Fibroblast of lung (primary cell): Measurements from ENCODE around the gene DDX31.

ENCODE experiments used
- EZH2 ChIP-seq: IDR thresholded peaks from 2 replicates; pipeline ENCODE4 v1.5.1; 2012; ENCODE audit warnings: low read length, control low read depth, mild to moderate bottlenecking; ENCODE audit errors: missing control alignments
- TF ChIP-seq, protein P1 (sequence below), 2 donors: IDR thresholded peaks in 1 of 2; conservative IDR thresholded peaks in 1 of 2; 1 replicate in 1 of 2; 2 replicates in 1 of 2; pipeline ENCODE4 v1.5.1; 2011 to 2012; ENCODE audit warnings: low read length in 2 of 2, control low read depth in 1 of 2, inconsistent platforms in 1 of 2, low read depth in 1 of 2, mild to moderate bottlenecking in 1 of 2

DNA sequence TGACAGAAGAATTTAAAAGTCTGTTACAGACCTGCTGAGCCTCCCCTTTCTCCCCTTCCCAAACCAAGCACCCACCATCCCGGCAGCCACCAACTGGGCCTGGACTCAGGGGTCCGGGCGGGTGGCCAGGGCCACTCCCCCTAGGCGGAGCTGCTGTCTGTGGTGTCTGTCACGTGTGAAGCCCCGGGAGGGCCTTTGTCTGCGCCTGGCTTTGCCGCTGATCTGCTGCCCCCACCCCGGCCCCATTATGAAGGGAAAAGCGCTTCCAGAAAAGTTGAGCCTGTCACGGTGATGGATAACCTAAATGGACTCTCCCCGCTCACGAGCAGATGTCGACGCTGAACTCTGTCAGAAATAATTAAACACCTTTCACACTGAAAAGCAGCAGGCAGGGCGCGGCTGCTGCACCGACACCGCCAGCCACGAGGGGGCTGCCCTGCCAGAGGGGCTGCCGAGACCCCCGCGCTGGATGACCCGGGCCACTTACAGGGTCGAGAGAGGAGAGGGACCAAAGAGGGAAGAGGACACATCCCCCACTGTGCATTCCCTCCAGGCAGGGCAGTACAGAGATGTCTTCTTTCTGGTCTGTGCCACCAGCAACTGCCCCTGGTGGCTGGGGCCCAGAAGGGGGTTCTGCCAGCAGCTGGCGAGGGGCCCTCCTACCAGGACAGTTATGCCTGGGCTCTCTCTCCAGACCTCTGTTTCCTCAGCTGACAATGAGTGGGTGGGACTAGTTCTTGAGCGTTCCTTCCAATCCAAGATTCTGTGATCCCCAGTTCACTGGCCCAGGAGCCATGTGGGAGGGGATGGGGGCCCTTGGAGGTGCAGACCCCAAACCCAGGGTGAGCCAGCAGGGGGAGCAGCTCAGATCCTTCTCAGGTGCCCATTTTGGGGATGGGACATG lies 123.4 kb downstream of the DDX31 start:
- TF ChIP-seq, protein P1, sequence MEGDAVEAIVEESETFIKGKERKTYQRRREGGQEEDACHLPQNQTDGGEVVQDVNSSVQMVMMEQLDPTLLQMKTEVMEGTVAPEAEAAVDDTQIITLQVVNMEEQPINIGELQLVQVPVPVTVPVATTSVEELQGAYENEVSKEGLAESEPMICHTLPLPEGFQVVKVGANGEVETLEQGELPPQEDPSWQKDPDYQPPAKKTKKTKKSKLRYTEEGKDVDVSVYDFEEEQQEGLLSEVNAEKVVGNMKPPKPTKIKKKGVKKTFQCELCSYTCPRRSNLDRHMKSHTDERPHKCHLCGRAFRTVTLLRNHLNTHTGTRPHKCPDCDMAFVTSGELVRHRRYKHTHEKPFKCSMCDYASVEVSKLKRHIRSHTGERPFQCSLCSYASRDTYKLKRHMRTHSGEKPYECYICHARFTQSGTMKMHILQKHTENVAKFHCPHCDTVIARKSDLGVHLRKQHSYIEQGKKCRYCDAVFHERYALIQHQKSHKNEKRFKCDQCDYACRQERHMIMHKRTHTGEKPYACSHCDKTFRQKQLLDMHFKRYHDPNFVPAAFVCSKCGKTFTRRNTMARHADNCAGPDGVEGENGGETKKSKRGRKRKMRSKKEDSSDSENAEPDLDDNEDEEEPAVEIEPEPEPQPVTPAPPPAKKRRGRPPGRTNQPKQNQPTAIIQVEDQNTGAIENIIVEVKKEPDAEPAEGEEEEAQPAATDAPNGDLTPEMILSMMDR (conservative IDR thresholded peaks at IDR 0.05 in 1 of 2, IDR thresholded peaks at IDR 0.05 in 1 of 2; ENCODE audit: low read depth in 1 of 2, low read length in 2 of 2): peak; percentile 26 to 33
- TF ChIP-seq EZH2: no peak
